ENCODE data around the gene SLC25A47.

Gene SLC25A47

GRCh38 chr14:100292301-100292775 is 30.8 kb upstream of the SLC25A47 start:
- Histone ChIP-seq H2AK5ac (ENCODE audit: low read length) (no peak overlapping the region), H3K4me1 (ENCODE audit: control insufficient read depth, low read depth, low read length) (no peaks in the 10 kb centered on the region), H3K4ac (ENCODE audit: low read depth, low read length) (no peak overlapping the region), H2BK5ac (ENCODE audit: low read length) (no peak overlapping the region), H3K79me2 (ENCODE audit: control insufficient read depth, insufficient read depth, low read length) (no peaks in the 10 kb centered on the region), H3K27ac (ENCODE audit: low read depth, low read length) (no peak overlapping the region), H3K36me3 (ENCODE audit: control insufficient read depth, insufficient read depth, low read length) (peaks cover 5% of the 10 kb centered on the region), H3K4me3 (ENCODE audit: low read length) (no peak overlapping the region), H3K56ac (ENCODE audit: low read length) (no peak overlapping the region), H2BK15ac (replicated peaks; ENCODE audit: low read depth) (no peak overlapping the region), H3K9ac (ENCODE audit: low read length) (no peak overlapping the region), H4K8ac (ENCODE audit: low read depth, low read length) (no peak overlapping the region), H3K18ac (ENCODE audit: low read length) (no peak overlapping the region), H4K5ac (ENCODE audit: low read length) (no peak overlapping the region), H3K27me3 (ENCODE audit: insufficient read depth, low read length, poor library complexity) (no peaks in the 10 kb centered on the region), H3K79me1 (ENCODE audit: low read length) (peaks cover under 1% of the 10 kb centered on the region), H3K4me2 (ENCODE audit: low read length) (no peak overlapping the region), H3K23ac (ENCODE audit: low read length) (no peak overlapping the region), H2BK120ac (ENCODE audit: low read depth, low read length) (no peak overlapping the region)
- DNase-seq = no peak
- WGBS (ENCODE audit: extremely low coverage, insufficient coverage, low lambda C conversion rate) = no CpG with 5 or more reads among the region's 61 CpGs

GRCh38 chr14:100292776-100293461 is 30.2 kb upstream of the SLC25A47 start:
- Histone ChIP-seq H3K18ac (ENCODE audit: low read length) (no peak overlapping the region), H4K5ac (ENCODE audit: low read length) (no peak overlapping the region), H2BK5ac (ENCODE audit: low read length) (no peak overlapping the region), H2BK15ac (replicated peaks; ENCODE audit: low read depth) (no peak overlapping the region), H3K4me2 (ENCODE audit: low read length) (no peak overlapping the region), H3K4ac (ENCODE audit: low read depth, low read length) (no peak overlapping the region), H3K9ac (ENCODE audit: low read length) (no peak overlapping the region), H2BK120ac (ENCODE audit: low read depth, low read length) (no peak overlapping the region), H3K27ac (ENCODE audit: low read depth, low read length) (no peak overlapping the region), H4K8ac (ENCODE audit: low read depth, low read length) (no peak overlapping the region), H3K56ac (ENCODE audit: low read length) (no peak overlapping the region), H2AK5ac (ENCODE audit: low read length) (no peak overlapping the region), H3K23ac (ENCODE audit: low read length) (no peak overlapping the region), H3K36me3 (ENCODE audit: control insufficient read depth, insufficient read depth, low read length) (peaks cover 5% of the 10 kb centered on the region), H3K79me1 (ENCODE audit: low read length) (peaks cover 3% of the 10 kb centered on the region), H3K4me3 (ENCODE audit: low read length) (no peak overlapping the region), H3K4me1 (ENCODE audit: control insufficient read depth, low read depth, low read length) (no peaks in the 10 kb centered on the region), H3K27me3 (ENCODE audit: insufficient read depth, low read length, poor library complexity) (no peaks in the 10 kb centered on the region), H3K79me2 (ENCODE audit: control insufficient read depth, insufficient read depth, low read length) (no peaks in the 10 kb centered on the region)
- WGBS (ENCODE audit: extremely low coverage, insufficient coverage, low lambda C conversion rate) = no CpG with 5 or more reads among the region's 42 CpGs
- no peak for DNase-seq

- peaks cover 4% of the 10 kb centered on the region for H3K79me1 ChIP-seq (ENCODE audit: low read length)
- H2BK15ac ChIP-seq (replicated peaks; ENCODE audit: low read depth) = no peak overlapping the region
- H3K18ac ChIP-seq (ENCODE audit: low read length) = no peak overlapping the region
- H3K23ac ChIP-seq (ENCODE audit: low read length) = no peak overlapping the region
- H3K4ac ChIP-seq (ENCODE audit: low read depth, low read length) = no peak overlapping the region
- no peaks in the 10 kb centered on the region for H3K27me3 ChIP-seq (ENCODE audit: insufficient read depth, low read length, poor library complexity)
- no CpG with 5 or more reads among the region's 14 CpGs for WGBS (ENCODE audit: extremely low coverage, insufficient coverage, low lambda C conversion rate)
- no peak overlapping the region for H4K5ac ChIP-seq (ENCODE audit: low read length)
- no peak for DNase-seq
- no peak overlapping the region for H2BK120ac ChIP-seq (ENCODE audit: low read depth, low read length)
- no peak overlapping the region for H3K27ac ChIP-seq (ENCODE audit: low read depth, low read length)
- no peak overlapping the region for H3K4me2 ChIP-seq (ENCODE audit: low read length)
- no peak overlapping the region for H2AK5ac ChIP-seq (ENCODE audit: low read length)
- no peak overlapping the region for H2BK5ac ChIP-seq (ENCODE audit: low read length)
- H3K56ac ChIP-seq (ENCODE audit: low read length) = no peak overlapping the region
- no peak overlapping the region for H3K4me3 ChIP-seq (ENCODE audit: low read length)
- H3K36me3 ChIP-seq (ENCODE audit: control insufficient read depth, insufficient read depth, low read length) = peaks cover 5% of the 10 kb centered on the region
- no peaks in the 10 kb centered on the region for H3K79me2 ChIP-seq (ENCODE audit: control insufficient read depth, insufficient read depth, low read length)
- H3K9ac ChIP-seq (ENCODE audit: low read length) = no peak overlapping the region
- H3K4me1 ChIP-seq (ENCODE audit: control insufficient read depth, low read depth, low read length) = no peaks in the 10 kb centered on the region
- H4K8ac ChIP-seq (ENCODE audit: low read depth, low read length) = no peak overlapping the region
Measured at GRCh38 chr14:100293497-100294212, 29.5 kb upstream of the SLC25A47 start.

GRCh38 chr14:100294213-100294962 is 28.8 kb upstream of the SLC25A47 start:
- H3K4me1 ChIP-seq (ENCODE audit: control insufficient read depth, low read depth, low read length) = no peaks in the 10 kb centered on the region
- WGBS (ENCODE audit: extremely low coverage, insufficient coverage, low lambda C conversion rate) = no CpG with 5 or more reads among the region's 12 CpGs
- H2BK15ac ChIP-seq (replicated peaks; ENCODE audit: low read depth) = no peak overlapping the region
- no peak for DNase-seq
- H3K36me3 ChIP-seq (ENCODE audit: control insufficient read depth, insufficient read depth, low read length) = peaks cover 5% of the 10 kb centered on the region
- no peak overlapping the region for H4K8ac ChIP-seq (ENCODE audit: low read depth, low read length)
- no peak overlapping the region for H3K4me2 ChIP-seq (ENCODE audit: low read length)
- H3K4me3 ChIP-seq (ENCODE audit: low read length) = no peak overlapping the region
- H3K56ac ChIP-seq (ENCODE audit: low read length) = no peak overlapping the region
- H3K23ac ChIP-seq (ENCODE audit: low read length) = no peak overlapping the region
- H3K27ac ChIP-seq (ENCODE audit: low read depth, low read length) = no peak overlapping the region
- H3K9ac ChIP-seq (ENCODE audit: low read length) = no peak overlapping the region
- H4K5ac ChIP-seq (ENCODE audit: low read length) = no peak overlapping the region
- H3K79me1 ChIP-seq (ENCODE audit: low read length) = peaks cover 7% of the 10 kb centered on the region
- H2BK120ac ChIP-seq (ENCODE audit: low read depth, low read length) = no peak overlapping the region
- H2BK5ac ChIP-seq (ENCODE audit: low read length) = no peak overlapping the region
- H3K18ac ChIP-seq (ENCODE audit: low read length) = no peak overlapping the region
- no peak overlapping the region for H2AK5ac ChIP-seq (ENCODE audit: low read length)
- no peak overlapping the region for H3K4ac ChIP-seq (ENCODE audit: low read depth, low read length)
- no peaks in the 10 kb centered on the region for H3K79me2 ChIP-seq (ENCODE audit: control insufficient read depth, insufficient read depth, low read length)
- H3K27me3 ChIP-seq (ENCODE audit: insufficient read depth, low read length, poor library complexity) = no peaks in the 10 kb centered on the region

GRCh38 chr14:100294963-100295330 is 28.2 kb upstream of the SLC25A47 start:
- Histone ChIP-seq H3K27ac (ENCODE audit: low read depth, low read length) (no peak overlapping the region), H4K5ac (ENCODE audit: low read length) (no peak overlapping the region), H2BK120ac (ENCODE audit: low read depth, low read length) (no peak overlapping the region), H3K56ac (ENCODE audit: low read length) (no peak overlapping the region), H3K18ac (ENCODE audit: low read length) (no peak overlapping the region), H3K4ac (ENCODE audit: low read depth, low read length) (no peak overlapping the region), H2BK5ac (ENCODE audit: low read length) (no peak overlapping the region), H2AK5ac (ENCODE audit: low read length) (no peak overlapping the region), H3K79me2 (ENCODE audit: control insufficient read depth, insufficient read depth, low read length) (no peaks in the 10 kb centered on the region), H2BK15ac (replicated peaks; ENCODE audit: low read depth) (no peak overlapping the region), H4K8ac (ENCODE audit: low read depth, low read length) (no peak overlapping the region), H3K79me1 (ENCODE audit: low read length) (peaks cover 10% of the 10 kb centered on the region), H3K4me2 (ENCODE audit: low read length) (no peak overlapping the region), H3K23ac (ENCODE audit: low read length) (no peak overlapping the region), H3K36me3 (ENCODE audit: control insufficient read depth, insufficient read depth, low read length) (peaks cover 5% of the 10 kb centered on the region), H3K4me3 (ENCODE audit: low read length) (no peak overlapping the region), H3K9ac (ENCODE audit: low read length) (no peak overlapping the region), H3K4me1 (ENCODE audit: control insufficient read depth, low read depth, low read length) (no peaks in the 10 kb centered on the region), H3K27me3 (ENCODE audit: insufficient read depth, low read length, poor library complexity) (no peaks in the 10 kb centered on the region)
- DNase-seq = no peak
- no CpG with 5 or more reads among the region's 2 CpGs for WGBS (ENCODE audit: extremely low coverage, insufficient coverage, low lambda C conversion rate)

Data from mesendoderm (in vitro differentiated cells).